Prostate gland (tissue), 2 donors: Measurements from ENCODE around the gene LRRN4.

Source experiments
- POLR2AphosphoS5 ChIP-seq: sonication (generic); formaldehyde crosslinking; IDR thresholded peaks from one replicate; pipeline ENCODE4 v1.6.1; 2017; ENCODE audit warnings: antibody characterized with exemption
- TF ChIP-seq, protein P1 (sequence below), 4 experiments: fragments of 200-600 bp in 2 of 4; fragments of 450-650 bp in 2 of 4; sonication (generic) in 2 of 4; IDR thresholded peaks; 1 replicate in 3 of 4; 2 replicates in 1 of 4; pipeline ENCODE4 v1.5.1; 2016 to 2019; ENCODE audit warnings: antibody characterized with exemption in 4 of 4, mild to moderate bottlenecking in 2 of 4, moderate library complexity in 2 of 4

DNA sequence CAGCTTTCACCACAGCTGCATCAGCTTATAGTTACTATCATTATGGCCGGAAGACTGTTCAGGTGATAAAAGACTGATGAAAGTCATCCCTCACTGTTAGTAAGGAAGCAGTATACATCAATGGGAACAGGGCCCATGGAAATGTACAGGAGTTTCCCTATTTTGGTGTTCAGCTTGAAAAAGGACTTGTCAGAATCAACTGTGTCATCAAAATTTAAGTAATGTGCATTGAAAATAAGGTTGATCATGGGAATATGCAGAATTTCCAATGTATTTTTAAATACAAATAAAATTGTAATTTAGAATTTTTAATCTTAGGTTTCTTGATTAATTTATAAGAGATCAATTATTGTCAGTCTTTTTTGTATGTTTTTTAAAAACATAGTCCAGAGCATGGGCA lies 16.8 kb downstream of the LRRN4 start:
- no peak for TF ChIP-seq POLR2AphosphoS5
- TF ChIP-seq, protein P1, sequence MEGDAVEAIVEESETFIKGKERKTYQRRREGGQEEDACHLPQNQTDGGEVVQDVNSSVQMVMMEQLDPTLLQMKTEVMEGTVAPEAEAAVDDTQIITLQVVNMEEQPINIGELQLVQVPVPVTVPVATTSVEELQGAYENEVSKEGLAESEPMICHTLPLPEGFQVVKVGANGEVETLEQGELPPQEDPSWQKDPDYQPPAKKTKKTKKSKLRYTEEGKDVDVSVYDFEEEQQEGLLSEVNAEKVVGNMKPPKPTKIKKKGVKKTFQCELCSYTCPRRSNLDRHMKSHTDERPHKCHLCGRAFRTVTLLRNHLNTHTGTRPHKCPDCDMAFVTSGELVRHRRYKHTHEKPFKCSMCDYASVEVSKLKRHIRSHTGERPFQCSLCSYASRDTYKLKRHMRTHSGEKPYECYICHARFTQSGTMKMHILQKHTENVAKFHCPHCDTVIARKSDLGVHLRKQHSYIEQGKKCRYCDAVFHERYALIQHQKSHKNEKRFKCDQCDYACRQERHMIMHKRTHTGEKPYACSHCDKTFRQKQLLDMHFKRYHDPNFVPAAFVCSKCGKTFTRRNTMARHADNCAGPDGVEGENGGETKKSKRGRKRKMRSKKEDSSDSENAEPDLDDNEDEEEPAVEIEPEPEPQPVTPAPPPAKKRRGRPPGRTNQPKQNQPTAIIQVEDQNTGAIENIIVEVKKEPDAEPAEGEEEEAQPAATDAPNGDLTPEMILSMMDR (IDR thresholded peaks at IDR 0.05), result no peak
